HG03521 (cell line): ENCODE measurements around the gene TSPAN11.

Experiments used
- ATAC-seq: cut with Tn5 transposase; IDR thresholded peaks from one replicate; pipeline ENCODE4 v1.9.1; 2021; ENCODE audit warnings: mild to moderate bottlenecking, moderate library complexity; ENCODE audit not compliant: unreplicated experiment

The TSPAN11 gene

DNA sequence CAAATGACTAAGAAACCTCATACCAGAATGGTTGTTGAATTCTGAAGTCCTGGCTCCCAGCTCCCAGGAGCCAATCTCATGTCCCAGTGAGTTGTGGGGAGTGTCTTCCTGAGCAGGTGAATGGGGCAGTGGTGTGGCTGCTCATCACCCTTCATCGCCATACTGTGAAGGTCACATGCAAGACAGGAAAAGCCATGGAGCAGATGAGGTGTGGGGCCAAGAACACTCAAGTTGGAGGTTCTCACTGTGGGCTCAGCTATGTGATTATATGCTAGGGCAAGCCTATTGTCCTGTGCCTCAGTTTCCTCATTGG is 16.6 kb upstream of the TSPAN11 start:
- ATAC-seq: no peak

DNA sequence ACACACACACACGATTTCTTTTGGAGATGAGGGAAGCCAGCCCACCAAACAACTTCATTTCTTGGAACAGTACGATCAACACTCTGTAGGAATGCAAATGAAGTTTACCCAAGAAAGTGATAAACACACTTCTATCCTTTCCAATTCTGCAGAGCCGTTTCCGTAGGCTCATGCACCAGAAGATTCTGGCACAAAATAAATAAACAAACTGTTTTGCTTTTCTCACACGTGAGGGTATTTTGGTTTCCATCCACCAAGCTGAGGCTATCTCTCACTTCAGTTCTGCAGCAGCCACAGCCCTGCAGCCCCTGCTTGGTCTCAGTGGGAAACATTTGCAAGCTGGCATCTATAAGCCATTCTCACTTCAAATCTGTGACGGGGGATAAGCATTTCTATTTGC is 15.3 kb upstream of the TSPAN11 start:
- no peak for ATAC-seq

- no peak for ATAC-seq
Observed at GRCh38 chr12:30913323-30913722, 13.2 kb upstream of the TSPAN11 start.

GRCh38 chr12:30914986-30915591 is 11.5 kb upstream of the TSPAN11 start:
- ATAC-seq: no peak

GRCh38 chr12:30923057-30923456 is 3.5 kb upstream of the TSPAN11 start:
- ATAC-seq: no peak

- ATAC-seq: no peak
Observed at GRCh38 chr12:30925607-30926242, 823 bp upstream of the TSPAN11 start.

DNA sequence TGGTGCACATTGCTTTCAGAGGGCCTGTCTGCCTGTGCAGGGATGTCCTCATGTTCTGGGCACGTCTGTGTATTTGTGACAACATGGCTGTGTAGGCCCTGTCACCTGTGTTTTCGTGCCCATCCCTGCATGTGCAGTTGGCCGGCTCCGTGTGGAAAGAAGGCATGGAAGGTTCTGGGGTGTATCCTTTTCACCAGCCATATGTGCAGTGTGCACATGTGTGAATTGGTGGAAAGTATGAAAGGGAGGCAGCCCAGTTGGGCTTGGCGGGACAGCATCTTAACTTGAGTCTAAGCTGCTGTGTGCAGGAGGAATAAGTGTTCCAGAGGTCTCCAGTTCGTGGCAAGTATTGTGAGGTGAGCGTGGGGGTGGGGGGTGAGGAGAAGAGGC is 669 bp downstream of the TSPAN11 start:
- no peak for ATAC-seq

DNA sequence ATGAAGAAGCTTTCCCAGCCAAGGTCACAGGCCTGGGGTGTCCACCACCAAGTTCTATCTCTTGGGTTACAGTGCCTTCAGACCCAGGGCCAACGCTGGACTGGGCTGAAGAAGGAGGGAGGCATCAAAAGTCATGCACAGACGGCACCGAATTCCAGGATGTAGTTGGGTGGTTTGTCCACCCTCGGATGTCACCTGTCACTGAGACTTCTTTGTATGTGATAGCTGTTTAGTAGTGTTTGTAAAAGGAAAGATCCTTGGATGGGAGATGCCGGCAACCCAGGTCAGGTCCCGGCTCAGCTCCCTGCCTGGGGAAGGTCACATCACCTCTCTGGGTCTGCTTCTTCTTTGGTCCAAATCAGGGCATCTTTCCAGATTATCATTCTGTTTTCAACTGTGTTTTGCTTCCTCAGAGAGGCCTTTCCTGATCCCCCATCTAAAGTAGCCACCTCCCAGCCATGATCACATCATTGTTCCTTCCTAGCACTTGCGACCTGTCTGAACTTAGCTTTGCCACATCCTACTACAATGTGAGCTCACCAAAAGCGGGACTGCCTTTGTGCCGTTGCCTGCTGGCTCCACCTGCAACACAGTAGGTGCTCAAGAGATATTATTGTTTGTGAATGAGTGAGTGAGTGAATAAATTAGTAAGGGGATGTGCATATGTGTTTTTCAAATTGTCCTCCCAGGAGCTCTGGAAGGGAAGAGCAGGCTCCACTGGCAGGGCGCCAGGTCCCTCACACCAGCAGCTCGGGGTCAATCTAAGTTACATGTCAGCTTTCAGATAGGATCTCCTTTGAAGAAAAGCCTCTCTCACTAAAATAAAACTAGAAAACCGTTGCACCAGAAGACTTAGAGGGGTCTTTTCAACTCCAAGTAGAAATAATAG is 2.1 kb downstream of the TSPAN11 start:
- no peak for ATAC-seq

- no peak for ATAC-seq
Observed at GRCh38 chr12:30930238-30930637, 3.7 kb downstream of the TSPAN11 start.

DNA sequence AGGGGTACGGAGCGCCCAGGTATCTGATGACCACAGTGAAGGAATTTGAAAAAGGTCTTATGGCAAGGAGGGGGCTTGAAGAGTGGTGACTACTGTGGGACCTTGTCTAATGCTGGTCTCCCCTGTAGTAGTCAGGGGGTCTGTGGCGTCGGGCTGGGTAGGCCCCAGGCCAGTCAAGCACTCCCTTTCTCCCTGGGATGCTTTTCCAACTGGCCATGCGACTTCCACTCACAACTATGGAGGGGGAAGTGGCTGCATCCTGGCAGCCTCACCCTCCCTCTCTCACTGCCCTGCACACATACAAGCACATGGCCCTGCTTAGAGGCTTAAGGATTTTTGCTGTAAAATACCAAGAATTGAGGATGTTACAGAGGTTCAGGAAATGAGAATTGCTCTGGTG is 4.1 kb downstream of the TSPAN11 start:
- ATAC-seq: no peak

- ATAC-seq: no peak
Observed at GRCh38 chr12:30932881-30933280, 6.3 kb downstream of the TSPAN11 start.

DNA sequence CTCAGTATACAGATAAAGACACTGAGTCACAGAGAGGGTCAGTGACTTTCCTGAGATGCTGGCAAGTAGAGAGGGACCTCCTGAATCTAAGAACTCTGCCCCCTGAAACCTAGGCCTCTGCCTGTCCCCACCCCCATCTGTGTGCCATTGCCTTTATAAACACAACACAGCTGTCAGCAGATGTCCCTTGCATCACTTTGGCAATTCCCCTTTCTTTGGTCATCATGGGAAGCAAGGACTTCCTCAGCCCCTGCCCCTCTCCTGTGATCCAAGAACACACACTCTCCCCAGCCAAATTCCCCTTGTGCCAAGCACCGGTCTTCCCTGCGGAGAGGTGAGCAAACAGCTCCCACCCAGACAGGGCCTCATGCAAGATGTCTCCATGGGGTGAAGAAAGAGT is 8.3 kb downstream of the TSPAN11 start:
- ATAC-seq: no peak

DNA sequence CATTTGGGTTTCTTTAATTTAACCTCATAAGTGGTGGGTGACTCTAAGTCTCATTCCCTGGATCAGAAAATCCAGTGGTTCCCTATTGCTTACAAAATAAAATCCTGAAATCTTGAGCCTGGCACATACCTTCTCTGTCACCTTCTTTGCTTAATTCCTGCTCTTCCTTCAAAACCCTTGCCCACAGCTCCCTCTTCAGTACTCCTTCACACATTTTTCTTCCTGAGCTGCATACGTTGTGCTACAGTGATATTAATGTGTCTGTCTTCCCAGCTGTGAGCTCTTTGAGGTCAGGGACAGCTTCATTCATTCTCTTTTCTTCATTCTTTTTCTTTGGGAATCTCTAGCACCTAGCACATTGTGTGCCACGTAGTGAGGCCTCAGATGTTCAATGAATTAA is 9.5 kb downstream of the TSPAN11 start:
- no peak for ATAC-seq

GRCh38 chr12:30939234-30939633 is 12.7 kb downstream of the TSPAN11 start:
- no peak for ATAC-seq

GRCh38 chr12:30942486-30942885 is 15.9 kb downstream of the TSPAN11 start:
- no peak for ATAC-seq

DNA sequence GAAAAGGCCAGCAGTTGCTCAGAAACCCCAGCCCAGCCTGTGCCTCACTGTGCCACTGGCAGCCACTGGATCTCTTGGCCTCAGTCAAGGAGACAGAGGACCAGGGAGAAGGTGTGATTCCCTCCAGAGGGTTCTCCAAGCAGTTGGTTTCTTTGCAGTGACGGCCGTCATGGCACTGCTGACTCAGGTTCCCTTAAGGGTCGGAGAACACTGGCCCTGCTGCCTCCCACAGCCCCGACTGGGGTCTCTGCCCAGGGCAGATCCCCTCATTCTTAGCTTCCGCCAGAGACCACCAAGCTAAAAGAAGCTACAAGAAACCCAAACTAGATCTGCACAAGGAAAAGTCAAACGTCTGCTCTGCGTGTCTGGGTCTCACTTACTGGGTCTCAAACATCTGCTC is 16.4 kb downstream of the TSPAN11 start:
- no peak for ATAC-seq

- no peak for ATAC-seq
Observed at GRCh38 chr12:30945443-30946164, 19.1 kb downstream of the TSPAN11 start.

DNA sequence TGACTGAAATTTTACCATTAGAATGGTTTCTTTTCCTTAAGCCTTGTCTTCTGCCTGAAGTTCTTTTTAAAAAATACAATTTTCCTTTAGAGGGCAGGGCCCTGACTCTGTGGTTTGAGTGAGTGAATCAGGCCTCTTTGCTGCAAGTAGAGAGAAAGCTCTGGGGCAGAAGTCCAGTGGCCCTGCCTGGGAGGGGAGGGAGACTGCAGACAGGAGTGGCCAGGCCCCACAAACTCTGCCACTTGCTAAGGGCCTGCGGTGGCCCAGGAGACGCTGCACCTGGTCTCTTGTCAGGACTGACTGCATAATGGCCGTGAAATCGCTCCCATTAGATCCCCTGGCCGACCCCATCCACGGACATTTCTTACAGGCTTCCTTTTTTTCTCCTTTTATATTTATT is 25.5 kb downstream of the TSPAN11 start:
- ATAC-seq: no peak

DNA sequence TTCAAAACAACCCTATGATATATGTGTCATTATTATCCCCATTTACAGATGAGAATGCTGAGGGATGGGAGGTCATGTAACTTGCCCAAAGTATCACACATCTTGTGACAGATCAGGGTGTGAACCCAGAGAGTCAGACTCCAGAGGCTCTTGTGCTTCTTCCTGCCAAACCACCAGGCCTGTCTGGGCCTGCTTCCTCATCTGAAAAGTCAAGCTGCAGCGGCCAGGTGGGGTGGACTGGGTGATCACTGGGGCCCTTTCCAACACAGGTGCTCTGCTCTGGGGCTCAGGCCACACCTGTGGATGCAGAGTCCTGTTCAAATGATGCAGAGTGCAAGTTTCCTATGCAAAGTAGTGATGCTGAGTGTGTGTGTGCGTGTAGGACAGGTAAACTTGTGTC is 26.7 kb downstream of the TSPAN11 start:
- ATAC-seq: no peak

DNA sequence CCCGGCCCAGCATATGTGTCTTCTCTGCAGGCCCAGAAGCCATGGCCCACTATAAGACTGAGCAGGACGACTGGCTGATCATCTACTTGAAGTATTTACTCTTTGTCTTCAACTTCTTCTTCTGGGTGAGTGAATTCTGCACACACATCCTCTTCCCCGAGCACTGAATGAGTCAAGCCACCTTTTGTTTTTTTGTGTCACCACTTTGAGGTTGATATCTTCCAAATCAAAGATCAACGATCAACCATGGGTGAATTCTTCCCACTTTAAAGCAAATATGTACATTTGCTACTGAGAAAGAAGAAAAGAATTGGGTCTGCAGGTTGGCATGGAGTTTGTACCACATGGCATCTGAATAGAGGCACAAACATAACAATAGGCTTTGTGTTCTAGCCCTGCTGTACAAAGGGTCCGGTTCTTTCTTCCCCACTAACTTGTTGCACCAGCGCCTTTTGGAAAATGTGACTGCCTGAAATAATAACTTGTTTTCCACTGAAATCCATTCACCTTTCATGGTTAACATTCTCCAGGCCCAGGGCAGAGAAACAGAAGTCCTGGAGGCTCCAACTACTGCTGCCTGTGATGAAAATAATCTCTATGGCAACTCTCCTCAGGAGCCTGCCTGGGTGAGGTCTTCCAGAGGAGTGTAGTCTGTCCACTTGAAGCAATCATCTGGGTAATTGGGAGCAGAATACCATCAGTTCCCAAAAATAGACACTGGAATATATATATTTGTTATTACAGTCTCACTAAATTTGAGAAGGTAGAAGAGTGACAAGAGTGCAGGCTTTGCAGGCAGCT is 27.6 kb downstream of the TSPAN11 start:
- ATAC-seq: no peak

GRCh38 chr12:30955214-30955613 is 28.7 kb downstream of the TSPAN11 start:
- no peak for ATAC-seq
